ENCODE results near the gene FRMD5.
A peak's percentile ranks its signal among the peaks of the same experiment; 100 is the strongest.
"Not testable (repeated sequence)": the region's sequence is repeated elsewhere in the genome, so short reads cannot be mapped to it uniquely, and the experiment has no call there.

Gene FRMD5

GRCh38 chr15:44033894-44034293 lies 161.2 kb downstream of the FRMD5 start:
- DNase-seq (ENCODE audit: low read depth in 2 of 2), result no peak

DNA sequence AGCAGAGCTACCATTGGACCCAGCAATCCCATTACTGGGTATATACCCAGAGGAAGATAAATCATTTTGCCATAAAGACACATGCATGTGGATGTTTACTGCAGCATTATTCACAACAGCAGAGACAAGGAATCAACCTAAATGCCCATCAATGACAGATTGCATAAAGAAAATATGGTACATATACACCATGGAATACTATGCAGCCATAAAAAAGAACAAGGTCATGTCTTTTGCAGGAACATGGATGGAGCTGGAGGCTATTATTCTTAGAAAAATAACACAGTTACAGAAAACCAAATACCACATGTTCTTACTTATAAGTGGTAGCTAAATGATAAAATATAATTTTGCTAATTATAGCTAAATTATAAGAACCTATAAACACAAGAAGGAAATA lies 162.3 kb downstream of the FRMD5 start:
- DNase-seq (ENCODE audit: low read depth in 2 of 2), result not testable (repeated sequence)

GRCh38 chr15:44029940-44030568 lies 165.0 kb downstream of the FRMD5 start:
- DNase-seq (ENCODE audit: low read depth in 2 of 2), result no peak

GRCh38 chr15:44029003-44029402 lies 166.1 kb downstream of the FRMD5 start:
- DNase-seq (ENCODE audit: low read depth in 2 of 2), result no peak

GRCh38 chr15:44028349-44028748 lies 166.7 kb downstream of the FRMD5 start:
- DNase-seq (ENCODE audit: low read depth in 2 of 2), result no peak

DNA sequence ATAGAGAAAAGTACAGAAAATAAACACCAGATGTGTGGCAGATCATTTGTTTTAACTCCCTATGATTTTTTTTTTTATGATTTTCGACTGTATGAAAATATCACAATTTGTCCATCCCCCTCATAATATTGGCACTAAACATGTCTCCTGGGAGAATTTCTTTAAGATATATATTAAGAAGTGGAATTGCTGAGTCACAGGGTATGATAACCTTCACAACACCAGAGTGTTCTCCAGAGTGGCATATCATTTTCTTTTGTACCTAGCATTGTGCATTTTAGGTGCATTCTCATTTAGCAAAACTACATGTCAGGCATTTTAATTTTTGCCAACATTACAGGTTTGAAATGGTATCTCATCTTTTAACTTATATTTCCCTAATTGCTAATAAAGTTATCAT lies 170.9 kb downstream of the FRMD5 start:
- no peak for DNase-seq (ENCODE audit: low read depth in 2 of 2)

- no peak for DNase-seq (ENCODE audit: low read depth in 2 of 2)
These were observed 171.9 kb downstream of the FRMD5 start for GRCh38 chr15:44023176-44023575.

- no peak for DNase-seq (ENCODE audit: low read depth in 2 of 2)
These were observed 176.9 kb downstream of the FRMD5 start for GRCh38 chr15:44018151-44018550.

GRCh38 chr15:44015545-44016305 lies 179.3 kb downstream of the FRMD5 start:
- DNase-seq (ENCODE audit: low read depth in 2 of 2), result no peak

DNA sequence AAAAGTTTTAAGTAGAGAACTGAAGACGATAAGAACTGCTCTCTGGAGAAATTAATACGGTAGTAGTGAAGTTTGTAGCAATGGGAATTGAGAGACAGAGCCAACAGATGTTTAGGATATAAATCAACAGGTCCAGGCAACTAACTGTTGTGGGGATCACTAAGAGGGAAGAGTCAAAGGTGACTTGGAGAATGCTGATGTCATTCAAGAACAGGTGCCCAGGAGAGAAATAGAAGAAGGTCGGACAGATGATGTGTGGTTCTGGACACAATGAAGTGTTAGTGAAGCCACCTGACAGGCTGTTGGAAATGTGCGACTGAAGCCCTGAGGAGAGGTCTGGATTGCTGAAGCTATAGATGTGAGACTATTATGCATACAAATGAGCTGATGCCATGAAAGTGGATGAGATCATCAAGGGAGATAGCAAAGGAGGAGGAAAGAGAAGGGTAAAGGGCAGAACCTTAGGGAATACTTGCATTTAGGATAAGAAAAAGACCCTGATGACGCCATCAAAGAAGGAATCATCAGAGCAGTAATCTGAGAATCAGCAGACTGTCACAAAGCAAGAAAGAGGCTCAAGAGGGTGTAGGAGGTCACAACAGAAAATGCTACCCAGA lies 183.7 kb downstream of the FRMD5 start:
- DNase-seq (ENCODE audit: low read depth in 2 of 2), result no peak

DNA sequence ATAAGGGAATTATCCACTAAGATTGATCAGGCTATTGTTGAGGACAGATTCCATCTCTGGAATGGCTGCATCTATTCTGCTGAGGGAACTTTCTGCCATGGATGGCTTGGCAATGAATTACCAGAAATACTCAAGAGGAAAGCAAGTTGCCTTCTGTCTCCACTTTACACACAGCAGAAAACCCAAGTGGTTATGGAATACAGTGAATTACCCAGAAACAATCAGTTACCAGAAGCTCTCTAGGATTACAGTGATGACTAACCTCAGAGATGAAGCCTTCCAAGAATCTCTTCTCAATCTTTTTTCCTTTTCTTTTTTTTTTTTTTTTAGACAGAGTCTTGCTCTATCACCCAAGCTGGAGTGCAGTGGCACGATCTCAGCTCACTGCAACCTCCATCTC lies 185.0 kb downstream of the FRMD5 start:
- DNase-seq (ENCODE audit: low read depth in 2 of 2), result no peak

DNA sequence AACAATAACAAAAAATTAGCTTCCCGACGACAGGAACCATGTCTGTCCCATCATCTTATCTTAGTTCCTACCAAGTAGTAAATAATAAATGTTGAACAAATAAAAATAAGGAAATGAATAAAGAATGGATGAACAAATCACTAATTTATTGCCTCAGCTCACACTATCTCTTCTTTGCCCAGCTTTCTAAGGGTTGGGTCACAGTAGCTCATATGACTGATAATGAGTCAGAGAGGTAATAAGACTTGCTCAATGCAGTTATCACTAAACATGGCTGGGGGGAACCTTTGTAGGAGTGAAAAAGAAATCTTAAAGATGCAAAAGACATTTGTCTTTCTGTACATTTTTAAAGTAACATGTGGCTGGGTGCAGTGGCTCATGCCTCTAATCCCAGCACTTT lies 186.0 kb downstream of the FRMD5 start:
- no peak for DNase-seq (ENCODE audit: low read depth in 2 of 2)

- DNase-seq (ENCODE audit: low read depth in 2 of 2), result not testable (repeated sequence)
These were observed 194.8 kb downstream of the FRMD5 start for GRCh38 chr15:44000248-44000647.

GRCh38 chr15:43998607-43999006 lies 196.5 kb downstream of the FRMD5 start:
- DNase-seq (ENCODE audit: low read depth in 2 of 2), result no peak

GRCh38 chr15:43991206-43991605 lies 203.9 kb downstream of the FRMD5 start:
- DNase-seq (ENCODE audit: low read depth in 2 of 2), result no peak

DNA sequence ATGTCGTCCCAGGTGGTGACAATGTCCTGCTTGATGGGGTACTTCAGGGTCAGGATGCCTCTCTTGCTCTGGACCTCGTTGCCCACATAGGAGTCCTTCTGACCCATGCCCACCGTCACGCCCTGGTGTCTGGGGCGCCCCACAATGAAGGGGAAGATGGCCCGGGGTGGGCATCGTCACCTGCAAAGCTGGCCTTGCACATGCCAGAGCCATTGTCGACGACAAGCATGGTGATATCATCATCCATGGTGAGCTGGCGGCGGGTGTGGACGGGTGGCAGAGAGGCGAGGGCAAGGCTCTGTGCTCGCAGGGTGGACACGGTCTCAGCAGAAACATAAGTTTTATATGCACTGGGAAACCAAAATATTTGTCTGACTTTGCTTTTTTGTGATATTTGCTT lies 205.1 kb downstream of the FRMD5 start:
- DNase-seq (ENCODE audit: low read depth in 2 of 2), result no peak

DNA sequence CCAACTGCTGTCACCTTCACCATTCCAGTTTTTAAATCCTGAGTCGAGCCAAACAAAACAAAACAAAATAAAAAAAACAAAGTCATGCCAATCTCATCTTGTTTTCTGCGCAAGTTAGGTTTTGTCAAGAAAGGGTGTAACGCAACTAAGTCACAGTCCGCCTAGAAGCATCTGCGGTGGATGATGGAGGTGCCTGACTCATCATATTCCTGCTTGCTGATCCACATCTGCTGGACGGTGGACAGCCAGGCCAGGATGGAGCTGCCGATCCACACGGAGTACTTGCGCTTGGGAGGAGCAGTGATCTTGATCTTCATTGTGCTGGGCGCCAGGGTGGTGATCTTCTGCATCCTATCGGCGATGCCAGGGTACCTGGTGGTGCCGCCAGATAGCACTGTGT lies 206.2 kb downstream of the FRMD5 start:
- DNase-seq (ENCODE audit: low read depth in 2 of 2), result no peak

DNA sequence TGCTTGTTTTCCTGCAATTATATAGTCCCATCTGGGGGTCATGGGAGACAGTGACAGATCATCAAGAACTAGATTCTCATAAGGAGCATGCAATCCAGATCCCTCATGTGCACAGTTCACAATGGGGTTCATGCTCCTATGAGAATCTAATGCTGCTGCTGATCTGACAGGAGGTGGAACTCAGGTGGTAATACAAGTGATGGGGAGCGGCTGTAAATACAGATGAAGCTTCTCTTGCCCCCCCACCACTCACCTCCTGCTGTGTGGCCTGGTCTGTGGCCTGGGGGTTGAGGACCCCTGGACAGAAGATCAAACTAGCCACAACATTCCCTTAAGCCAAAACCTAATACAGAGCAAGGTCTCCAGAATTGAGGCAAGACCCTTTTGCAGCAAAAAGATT lies 207.1 kb downstream of the FRMD5 start:
- no peak for DNase-seq (ENCODE audit: low read depth in 2 of 2)

- DNase-seq (ENCODE audit: low read depth in 2 of 2), result no peak
These were observed 208.9 kb downstream of the FRMD5 start for GRCh38 chr15:43985976-43986680.

- DNase-seq (ENCODE audit: low read depth in 2 of 2), result no peak
These were observed 213.5 kb downstream of the FRMD5 start for GRCh38 chr15:43981576-43981975.

- DNase-seq (ENCODE audit: low read depth in 2 of 2), result peak; percentile 49 to 65
These were observed 217.8 kb downstream of the FRMD5 start for GRCh38 chr15:43977072-43977884.

DNA sequence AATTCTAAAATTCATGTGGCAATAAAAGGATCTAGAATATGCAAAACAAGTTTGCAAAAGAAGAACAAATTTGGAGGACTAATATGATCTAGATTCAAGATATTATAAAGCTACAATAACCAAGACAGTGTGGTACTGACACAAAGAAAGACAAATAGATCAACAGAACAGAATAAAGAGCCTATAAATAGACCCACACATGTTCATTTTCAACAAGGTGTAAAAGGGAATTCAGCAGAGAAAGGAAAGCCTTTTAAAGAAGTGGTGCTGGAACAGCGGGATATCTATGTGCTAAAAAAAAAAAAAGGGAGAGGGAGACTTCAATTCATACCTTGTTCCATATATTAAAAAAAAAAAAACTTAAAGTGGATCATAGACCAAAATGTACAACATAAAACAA lies 219.3 kb downstream of the FRMD5 start:
- DNase-seq (ENCODE audit: low read depth in 2 of 2), result no peak

All from stimulated activated CD4-positive, alpha-beta T cell treated with anti-CD3 and anti-CD28 coated beads, Interleukin-15, amount 100 ng/mL, for 48 hours (primary cell).